GM18519 (cell line): ENCODE data around the gene FLNB.

Experiments
- ATAC-seq: cut with Tn5 transposase; IDR thresholded peaks from one replicate; pipeline ENCODE4 v1.9.1; 2021; ENCODE audit warnings: mild to moderate bottlenecking, moderate library complexity; ENCODE audit not compliant: unreplicated experiment, low FRiP score

FLNB gene

GRCh38 chr3:58175437-58176184 is 167.4 kb downstream of the FLNB start:
- no peak for ATAC-seq

- ATAC-seq = no peak
These were observed 167.9 kb downstream of the FLNB start for GRCh38 chr3:58176185-58176530.

- no peak for ATAC-seq
These were observed 168.7 kb downstream of the FLNB start for GRCh38 chr3:58176827-58177489.

- ATAC-seq = no peak
These were observed 169.7 kb downstream of the FLNB start for GRCh38 chr3:58177747-58178527.

- no peak for ATAC-seq
These were observed 170.5 kb downstream of the FLNB start for GRCh38 chr3:58178528-58179234.

GRCh38 chr3:58179235-58180098 is 171.2 kb downstream of the FLNB start:
- ATAC-seq = no peak

GRCh38 chr3:58180099-58180880 is 172.1 kb downstream of the FLNB start:
- no peak for ATAC-seq

GRCh38 chr3:58180940-58181587 is 172.8 kb downstream of the FLNB start:
- no peak for ATAC-seq

GRCh38 chr3:58183221-58183620 is 175.0 kb downstream of the FLNB start:
- no peak for ATAC-seq

- no peak for ATAC-seq
These were observed 175.7 kb downstream of the FLNB start for GRCh38 chr3:58183891-58184290.

GRCh38 chr3:58184309-58184981 is 176.2 kb downstream of the FLNB start:
- no peak for ATAC-seq

- no peak for ATAC-seq
These were observed 176.7 kb downstream of the FLNB start for GRCh38 chr3:58184982-58185360.

GRCh38 chr3:58188173-58188564 is 179.9 kb downstream of the FLNB start:
- ATAC-seq = no peak

GRCh38 chr3:58188921-58189451 is 180.8 kb downstream of the FLNB start:
- no peak for ATAC-seq

- ATAC-seq = no peak
These were observed 181.5 kb downstream of the FLNB start for GRCh38 chr3:58189691-58190090.

- no peak for ATAC-seq
These were observed 182.1 kb downstream of the FLNB start for GRCh38 chr3:58190291-58190690.

- no peak for ATAC-seq
These were observed 182.7 kb downstream of the FLNB start for GRCh38 chr3:58190882-58191281.
